M059J (cell line): Measurements from ENCODE around the gene KIAA0040. TPM values are rescaled to one million over a fixed set of nuclear protein-coding genes. Genes with fewer than 3 reads are reported as not detected.

Experiments used
- DNase-seq: peaks from one replicate; pipeline ENCODE4 v3.0.0-alpha.2; 2012; ENCODE audit warnings: low read depth
- total RNA-seq: library from RNA; depleted of rRNA; stranded (reverse); fragments of >200 nt; shearing (Covaris generic); gene quantifications from 2 replicates; pipeline ENCODE4 v1.2.3, GENCODE V29; 2014

KIAA0040 gene
- total RNA-seq, 1 experiment from 2014 or later = 4.6 TPM

- DNase-seq = no peak
Observed at GRCh38 chr1:175171036-175171913, 21.3 kb downstream of the KIAA0040 start.

GRCh38 chr1:175169286-175170018 is 23.1 kb downstream of the KIAA0040 start:
- DNase-seq = peak; percentile 68

GRCh38 chr1:175168782-175169181 is 23.8 kb downstream of the KIAA0040 start:
- no peak for DNase-seq

GRCh38 chr1:175167861-175168260 is 24.7 kb downstream of the KIAA0040 start:
- DNase-seq = no peak

- DNase-seq = no peak
Observed at GRCh38 chr1:175166746-175167145, 25.8 kb downstream of the KIAA0040 start.

GRCh38 chr1:175164751-175165150 is 27.8 kb downstream of the KIAA0040 start:
- no peak for DNase-seq

- no peak for DNase-seq
Observed at GRCh38 chr1:175163702-175164101, 28.9 kb downstream of the KIAA0040 start.

GRCh38 chr1:175162955-175163354 is 29.6 kb downstream of the KIAA0040 start:
- no peak for DNase-seq

- peak; percentile 25 for DNase-seq
Observed at GRCh38 chr1:175158170-175158591, 34.4 kb downstream of the KIAA0040 start.

GRCh38 chr1:175157200-175157599 is 35.4 kb downstream of the KIAA0040 start:
- DNase-seq = no peak

- no peak for DNase-seq
Observed at GRCh38 chr1:175155936-175156335, 36.6 kb downstream of the KIAA0040 start.

GRCh38 chr1:175155473-175155856 is 37.1 kb downstream of the KIAA0040 start:
- DNase-seq = no peak

GRCh38 chr1:175154629-175155472 is 37.7 kb downstream of the KIAA0040 start:
- DNase-seq = peak; percentile 45

- DNase-seq = peak; percentile 31
Observed at GRCh38 chr1:175152006-175152652, 40.4 kb downstream of the KIAA0040 start.

- DNase-seq = peak; percentile 72
Observed at GRCh38 chr1:175150596-175151319, 41.8 kb downstream of the KIAA0040 start.

- DNase-seq = no peak
Observed at GRCh38 chr1:175148068-175148467, 44.5 kb downstream of the KIAA0040 start.

- DNase-seq = no peak
Observed at GRCh38 chr1:175147569-175147968, 45.0 kb downstream of the KIAA0040 start.

GRCh38 chr1:175146529-175147213 is 45.9 kb downstream of the KIAA0040 start:
- DNase-seq = peak; percentile 46

- DNase-seq = peak; percentile 25
Observed at GRCh38 chr1:175145899-175146528, 46.6 kb downstream of the KIAA0040 start.

- no peak for DNase-seq
Observed at GRCh38 chr1:175138579-175138978, 54.0 kb downstream of the KIAA0040 start.
